HAP-1 (cell line): ENCODE results near the gene USP48.
A peak's percentile ranks its signal among the peaks of the same experiment; 100 is the strongest.
"Not testable (repeated sequence)": the region's sequence is repeated elsewhere in the genome, so short reads cannot be mapped to it uniquely, and the experiment has no call there.

Experiments used
- DNase-seq, 2 experiments: peaks; one replicate each; pipeline ENCODE4 v3.0.0-alpha.2; 2016 to 2020; ENCODE audit warnings: low spot score in 2 of 2
- H3K27me3 ChIP-seq: fragments of 250-450 bp; sonication (Bioruptor Pico); 2 replicates; pipeline ENCODE4 v1.5.1; 2020; ENCODE audit warnings: low read depth, mild to moderate bottlenecking, moderate library complexity
- H3K36me3 ChIP-seq: fragments of 250-450 bp; sonication (Bioruptor Pico); replicated peaks from 2 replicates; pipeline ENCODE4 v1.5.1; 2020; ENCODE audit warnings: mild to moderate bottlenecking
- H3K4me1 ChIP-seq: fragments of 250-450 bp; sonication (Bioruptor Pico); 2 replicates; pipeline ENCODE4 v1.5.1; 2020; ENCODE audit warnings: mild to moderate bottlenecking
- H3K4me3 ChIP-seq: fragments of 250-450 bp; sonication (Bioruptor Pico); 2 replicates; pipeline ENCODE4 v1.5.1; 2020; ENCODE audit warnings: mild to moderate bottlenecking, moderate library complexity
- H3K9me3 ChIP-seq: fragments of 250-450 bp; sonication (Bioruptor Pico); 2 replicates; pipeline ENCODE4 v1.5.1; 2020; ENCODE audit warnings: mild to moderate bottlenecking, moderate library complexity
- in situ Hi-C: fragments of 300-500 bp; cut with MboI; formaldehyde crosslinking; loops from 3 replicates; pipeline ENCODE4 v1.14.3; 2020; ENCODE audit warnings: low sequenced_read_pairs, inconsistent platforms, mixed read lengths

USP48 gene

DNA sequence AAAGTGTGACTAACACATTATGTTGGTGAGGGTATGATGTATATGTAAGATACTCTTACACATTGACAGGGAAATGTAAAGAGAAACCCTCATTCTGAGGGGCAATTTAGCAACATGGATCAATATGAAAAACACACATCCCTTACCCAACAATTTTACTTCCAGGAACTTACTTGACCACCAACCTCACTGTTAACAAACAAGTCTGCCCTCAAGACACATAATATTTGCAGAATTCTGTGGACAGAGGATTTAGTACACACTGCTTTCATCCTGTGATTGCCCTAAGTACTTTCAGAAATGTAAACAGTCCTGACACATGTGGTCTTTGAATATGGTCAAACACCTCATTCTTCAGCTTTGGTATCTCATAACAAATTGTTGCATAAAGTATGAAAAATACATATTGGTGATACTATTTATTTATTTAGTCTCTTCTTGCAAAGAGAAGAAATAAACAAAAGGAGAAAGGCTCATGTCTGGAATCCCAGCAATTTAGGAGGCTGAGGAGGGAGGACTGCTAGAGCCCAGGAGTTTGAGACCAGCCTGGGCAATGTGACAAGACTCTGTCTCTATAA, 6.9 kb downstream of the USP48 start:
- in situ Hi-C loops = no loop called here
- Histone ChIP-seq H3K36me3 (0 out of 2 replicates have a peak, but pooled peaks cover 2% of the 10 kb centered on the region), H3K9me3 (no peaks in the 10 kb centered on the region), H3K4me1 (peaks cover 5% of the 10 kb centered on the region; the same call in 1 of the 2 replicates), H3K4me3 (no peak overlapping the region), H3K27me3 (no peaks in the 10 kb centered on the region)
- DNase-seq = no peak

DNA sequence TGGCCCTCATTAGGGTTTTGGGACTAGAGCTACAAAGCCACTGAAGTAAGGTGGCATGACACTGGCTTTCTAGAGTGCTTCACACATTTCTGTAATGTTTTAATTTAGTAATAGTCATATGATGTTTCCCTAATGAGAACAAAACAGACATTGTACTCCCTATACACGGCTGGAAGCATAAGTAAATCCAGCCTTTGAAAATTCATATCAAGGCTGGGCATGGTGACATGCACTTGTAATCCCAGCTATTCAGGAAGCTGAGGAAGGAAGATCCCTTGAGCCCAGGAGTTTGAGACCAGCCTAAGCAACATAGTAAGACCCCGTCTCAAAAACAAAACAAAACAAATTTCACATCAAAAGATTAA, 7.4 kb downstream of the USP48 start:
- no peaks in the 10 kb centered on the region for H3K9me3 ChIP-seq
- DNase-seq = no peak
- in situ Hi-C loops = no loop called here
- 0 out of 2 replicates have a peak, but pooled peaks cover 2% of the 10 kb centered on the region for H3K36me3 ChIP-seq
- H3K4me3 ChIP-seq = no peak overlapping the region
- no peaks in the 10 kb centered on the region for H3K27me3 ChIP-seq
- H3K4me1 ChIP-seq = peaks cover 5% of the 10 kb centered on the region; the same call in 1 of the 2 replicates

DNA sequence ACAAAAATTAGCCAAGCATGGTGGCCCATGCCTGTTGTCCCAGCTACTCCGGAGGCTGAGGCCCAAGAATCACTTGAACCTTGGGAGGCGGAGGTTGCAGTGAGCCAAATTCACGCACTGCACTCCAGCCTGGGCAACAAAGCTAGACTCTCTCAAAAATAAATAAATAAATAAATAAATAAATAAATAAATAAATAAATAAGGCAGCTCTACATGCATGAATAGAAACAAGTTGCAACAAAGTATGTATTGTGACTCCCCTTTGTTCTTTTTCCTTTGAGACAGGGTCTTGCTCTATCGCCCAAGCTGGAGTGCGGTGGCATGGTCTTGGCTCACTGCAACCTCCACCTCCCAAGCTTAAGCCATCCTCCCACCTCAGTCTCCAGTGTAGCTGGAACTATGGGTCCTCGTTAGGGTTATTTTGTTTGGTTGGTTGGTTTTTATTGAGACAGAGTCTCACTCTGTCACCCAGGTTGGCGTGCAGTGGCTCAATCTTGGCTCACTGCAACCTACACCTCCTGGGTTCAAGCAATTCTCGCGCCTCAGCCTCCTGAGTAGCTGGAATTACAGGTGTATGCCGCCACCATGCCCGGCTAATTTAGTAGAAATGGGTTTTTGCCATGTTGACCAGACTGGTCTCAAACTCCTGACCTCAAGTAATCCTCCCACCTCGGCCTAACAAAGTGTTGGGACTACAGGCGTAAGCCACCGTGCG, 8.0 kb downstream of the USP48 start:
- no peaks in the 10 kb centered on the region for H3K9me3 ChIP-seq
- in situ Hi-C loops = no loop called here
- no peaks in the 10 kb centered on the region for H3K27me3 ChIP-seq
- peaks cover 2% of the 10 kb centered on the region; the same call in 1 of the 2 replicates for H3K4me1 ChIP-seq
- H3K4me3 ChIP-seq = no peak overlapping the region
- 0 out of 2 replicates have a peak, but pooled peaks cover 2% of the 10 kb centered on the region for H3K36me3 ChIP-seq
- DNase-seq = no peak

DNA sequence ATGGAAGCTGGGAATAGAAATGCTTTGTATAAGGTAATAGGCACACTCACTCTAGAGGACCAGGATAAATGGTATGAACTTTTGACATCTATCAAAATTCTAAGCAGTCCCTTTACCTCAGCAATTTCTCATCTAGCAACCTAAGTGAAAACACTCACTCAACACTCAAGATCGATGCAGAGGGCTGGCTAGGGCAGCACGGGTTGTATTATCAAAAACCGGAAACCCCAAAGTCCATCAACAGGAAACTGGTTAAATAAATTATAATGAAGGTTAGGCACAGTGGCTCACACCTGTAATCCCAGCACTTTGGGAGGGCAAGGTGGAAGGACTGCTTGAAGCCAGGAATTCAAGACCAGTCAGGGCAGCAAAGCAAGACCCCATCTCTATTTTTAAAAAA, 9.4 kb downstream of the USP48 start:
- H3K4me1 ChIP-seq = peaks cover 2% of the 10 kb centered on the region; the same call in 1 of the 2 replicates
- in situ Hi-C loops = no loop called here
- DNase-seq = no peak
- H3K9me3 ChIP-seq = no peaks in the 10 kb centered on the region
- peaks cover 8% of the 10 kb centered on the region; the same call in 1 of the 2 replicates for H3K36me3 ChIP-seq
- no peaks in the 10 kb centered on the region for H3K27me3 ChIP-seq
- no peak overlapping the region for H3K4me3 ChIP-seq

DNA sequence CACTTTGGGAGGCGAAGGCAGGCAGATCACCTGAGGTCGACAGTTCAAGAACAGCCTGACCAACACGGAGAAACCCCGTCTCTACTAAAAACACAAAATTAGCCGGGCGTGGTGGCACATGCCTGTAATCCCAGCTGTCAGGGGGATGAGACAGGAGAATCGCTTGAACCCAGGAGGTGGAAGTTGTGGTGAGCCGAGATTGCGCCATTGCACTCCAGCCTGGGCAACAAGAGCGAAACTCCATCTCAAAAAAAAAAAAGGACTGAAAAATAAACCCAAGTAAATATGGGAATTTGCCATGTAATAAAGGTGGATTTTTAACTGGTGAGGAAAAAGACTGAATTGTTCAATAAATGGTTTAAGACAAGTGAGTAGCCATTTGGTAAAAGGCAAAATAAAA, 11.3 kb downstream of the USP48 start:
- H3K4me3 ChIP-seq, H3K4me1 ChIP-seq, in situ Hi-C loops, H3K9me3 ChIP-seq, DNase-seq, H3K27me3 ChIP-seq, H3K36me3 ChIP-seq: not testable (repeated sequence)

DNA sequence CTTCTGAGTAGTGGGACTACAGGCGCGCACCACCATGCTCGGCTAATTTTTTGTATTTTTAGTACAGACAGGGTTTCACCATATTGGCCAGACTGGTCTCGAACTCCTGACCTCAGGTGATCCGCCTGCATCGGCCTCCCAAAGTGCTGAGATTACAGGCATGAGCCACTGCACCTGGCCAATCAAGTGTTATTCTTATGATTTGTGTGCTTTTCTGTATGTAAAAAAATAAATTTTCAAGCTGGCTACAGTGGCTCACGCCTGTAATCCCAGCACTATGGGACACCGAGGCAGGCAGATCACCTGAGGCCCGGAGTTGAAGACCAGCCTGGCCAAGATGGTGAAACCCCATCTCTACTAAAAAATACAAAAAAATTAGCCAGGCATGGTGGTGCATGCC, 12.3 kb downstream of the USP48 start:
- H3K4me1 ChIP-seq, H3K4me3 ChIP-seq, H3K9me3 ChIP-seq, in situ Hi-C loops, DNase-seq, H3K36me3 ChIP-seq, H3K27me3 ChIP-seq: not testable (repeated sequence)

DNA sequence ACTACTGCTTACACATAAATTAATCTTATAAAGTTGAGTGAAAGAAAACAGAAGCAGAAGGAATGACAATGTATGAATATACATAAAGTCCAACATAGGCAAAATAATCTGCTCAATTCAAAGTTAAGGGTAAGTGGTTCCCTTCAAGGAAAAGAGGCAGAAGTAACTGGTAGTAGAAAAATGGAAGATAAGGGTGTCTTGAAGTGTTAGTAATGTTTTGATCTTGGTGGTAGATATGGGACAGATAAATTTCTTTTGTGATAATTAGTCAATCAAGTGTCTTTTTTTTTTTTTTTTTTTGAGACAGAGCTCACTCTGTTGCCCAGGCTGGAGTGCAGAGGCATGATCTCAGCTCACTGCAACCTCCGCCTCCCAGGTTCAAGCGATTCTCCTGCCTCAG, 12.7 kb downstream of the USP48 start:
- in situ Hi-C loops = no loop called here
- Histone ChIP-seq H3K4me3 (no peak overlapping the region), H3K4me1 (peaks cover 12% of the 10 kb centered on the region), H3K36me3 (peaks cover 6% of the 10 kb centered on the region; the same call in 1 of the 2 replicates), H3K9me3 (no peaks in the 10 kb centered on the region), H3K27me3 (no peaks in the 10 kb centered on the region)
- no peak for DNase-seq

DNA sequence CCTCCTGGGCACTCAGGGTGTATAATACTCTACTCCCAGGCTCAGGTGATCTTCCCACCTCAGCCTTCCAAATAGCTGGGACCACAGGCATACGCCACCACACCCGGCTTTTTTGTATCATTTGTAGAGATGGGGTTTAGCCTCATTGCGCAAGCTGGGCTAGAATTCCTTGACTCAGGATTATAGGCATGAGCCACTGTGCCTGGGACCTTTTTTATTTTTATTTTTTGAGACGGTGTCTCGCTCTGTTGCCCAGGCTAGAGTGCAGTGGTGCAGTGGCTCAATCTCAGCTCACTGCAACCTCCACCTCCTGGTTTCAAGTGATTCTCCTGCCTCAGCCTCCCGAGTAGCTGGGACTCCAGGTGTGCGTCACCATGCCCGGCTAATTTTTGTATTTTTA, 15.8 kb downstream of the USP48 start:
- not testable (repeated sequence) for H3K27me3 ChIP-seq

DNA sequence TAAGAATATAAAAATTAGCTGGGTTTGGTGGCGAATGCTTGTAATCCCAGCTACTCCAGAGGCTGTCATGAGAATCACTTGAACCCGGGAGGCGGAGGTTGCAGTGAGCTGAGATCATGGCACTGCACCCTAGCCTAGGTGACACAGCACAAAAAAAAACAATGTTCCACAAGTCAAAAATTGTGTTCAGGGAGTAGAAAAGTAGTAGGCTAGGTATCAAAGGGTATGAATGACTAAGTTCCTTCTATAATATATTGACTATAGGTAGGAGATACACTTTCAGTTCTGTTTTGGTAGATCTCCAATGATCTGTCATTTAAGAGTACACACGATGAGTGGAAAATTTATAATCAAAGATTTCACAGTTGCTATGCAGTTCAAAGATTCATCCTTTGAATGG, 16.7 kb downstream of the USP48 start:
- Histone ChIP-seq H3K4me1 (peaks cover 31% of the 10 kb centered on the region), H3K27me3 (no peaks in the 10 kb centered on the region), H3K4me3 (no peak overlapping the region), H3K9me3 (no peaks in the 10 kb centered on the region), H3K36me3 (peaks cover 6% of the 10 kb centered on the region; the same call in 1 of the 2 replicates)
- DNase-seq = no peak
- in situ Hi-C loops = no loop called here

More for the DNA sequence above, 15.8 kb downstream of the USP48 start:
- DNase-seq, in situ Hi-C loops, H3K36me3 ChIP-seq, H3K4me3 ChIP-seq, H3K9me3 ChIP-seq: not testable (repeated sequence)
- peaks cover 31% of the 10 kb centered on the region for H3K4me1 ChIP-seq

DNA sequence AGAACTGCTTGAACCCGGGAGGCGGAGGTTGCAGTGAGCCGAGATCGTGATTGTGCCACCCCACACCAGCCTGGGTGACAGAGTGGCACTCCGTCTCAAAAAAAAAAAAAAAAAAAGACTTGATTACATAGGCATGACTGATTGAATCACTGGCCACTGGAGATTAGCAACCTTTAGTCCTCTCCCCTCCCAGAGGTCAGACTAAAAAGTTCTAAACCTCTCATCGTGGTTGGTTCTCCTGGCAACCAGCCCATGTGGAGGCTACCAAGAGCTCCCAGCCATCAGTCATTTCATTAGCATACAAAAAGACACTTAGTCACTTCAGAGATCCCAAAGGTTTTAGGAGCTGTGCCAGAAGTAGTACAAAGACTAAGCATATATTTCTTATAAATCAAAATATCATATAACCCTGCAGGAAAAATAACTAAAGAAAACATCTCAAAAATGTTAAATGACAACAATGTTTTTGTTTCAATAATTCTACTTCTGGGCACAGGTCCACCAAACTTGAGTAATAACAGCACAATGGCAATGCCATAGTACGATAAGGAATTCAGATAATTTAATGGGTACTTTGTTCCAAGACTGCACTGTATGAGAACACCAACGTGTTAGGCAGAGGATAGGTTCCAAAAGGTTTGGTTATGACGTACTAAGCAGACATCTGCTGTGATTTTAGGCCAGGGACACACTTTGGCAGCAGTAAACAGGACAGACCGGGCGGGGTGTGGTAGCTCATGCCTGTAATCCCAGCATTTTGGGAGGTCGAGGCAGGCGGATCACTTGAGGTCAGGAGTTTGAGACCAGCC, 18.1 kb downstream of the USP48 start:
- Histone ChIP-seq H3K27me3 (no peaks in the 10 kb centered on the region), H3K36me3 (peaks cover 6% of the 10 kb centered on the region; the same call in 1 of the 2 replicates), H3K9me3 (no peaks in the 10 kb centered on the region), H3K4me1 (peaks cover 31% of the 10 kb centered on the region), H3K4me3 (no peak overlapping the region)
- in situ Hi-C loops = no loop called here
- DNase-seq = peak; percentile 92 to 96

DNA sequence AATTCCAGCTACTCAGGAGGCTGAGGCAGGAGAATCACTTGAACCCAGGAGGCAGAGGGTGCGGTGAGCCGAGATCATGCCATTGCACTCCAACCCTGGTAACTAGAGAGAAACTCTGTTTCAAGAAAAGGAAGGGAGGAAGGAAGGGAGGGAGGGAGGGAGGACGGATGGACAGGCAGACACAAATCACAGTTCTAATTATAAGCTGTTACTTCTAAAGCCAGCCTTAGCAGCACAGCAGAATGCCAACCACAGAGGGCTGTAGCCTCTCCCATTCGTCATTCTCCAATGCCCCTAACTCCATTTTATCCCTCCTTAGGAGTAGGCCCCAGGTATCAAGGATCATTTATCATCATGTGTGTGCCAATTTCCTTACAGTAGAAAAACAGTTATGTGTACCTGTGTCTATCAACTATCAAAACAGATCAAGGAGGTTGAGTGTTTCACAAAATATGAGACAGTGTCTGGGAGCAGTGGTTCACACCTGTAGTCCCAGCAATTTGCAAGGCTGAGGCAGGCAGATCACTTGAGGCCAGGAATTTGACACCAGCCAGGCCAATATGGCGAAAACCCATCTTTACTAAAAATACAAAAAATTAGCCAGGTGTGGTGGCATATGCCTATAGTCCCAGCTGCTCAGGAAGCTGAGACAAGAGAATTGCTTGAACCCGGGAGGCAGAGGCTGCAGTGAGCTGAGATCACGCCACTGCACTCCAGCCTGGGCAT, 19.1 kb downstream of the USP48 start:
- Histone ChIP-seq H3K27me3 (no peaks in the 10 kb centered on the region), H3K9me3 (no peaks in the 10 kb centered on the region), H3K4me3 (no peak overlapping the region), H3K36me3 (peaks cover 1% of the 10 kb centered on the region; the same call in 1 of the 2 replicates), H3K4me1 (peaks cover 31% of the 10 kb centered on the region)
- in situ Hi-C loops = no loop called here
- no peak for DNase-seq

DNA sequence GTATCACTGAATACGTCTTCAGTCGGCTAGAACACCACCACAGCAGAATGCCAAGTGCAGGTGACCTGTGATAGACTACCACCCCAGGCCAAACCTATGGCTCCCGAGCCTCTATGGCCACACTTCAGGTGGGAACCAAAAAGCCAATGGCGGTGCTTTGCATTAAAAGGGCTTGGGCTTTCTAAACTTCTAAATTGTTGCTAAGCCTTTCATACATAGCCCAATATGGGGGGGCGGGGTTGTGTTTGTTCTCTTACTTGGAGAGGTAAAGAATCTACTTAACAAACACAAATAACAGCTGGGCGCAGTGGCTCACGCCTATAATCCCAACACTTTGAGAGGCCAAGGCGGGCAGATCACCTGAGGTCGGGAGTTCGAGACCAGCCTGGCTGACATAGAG, 19.7 kb downstream of the USP48 start:
- H3K4me3 ChIP-seq = no peak overlapping the region
- H3K9me3 ChIP-seq = no peaks in the 10 kb centered on the region
- DNase-seq = peak in 1 of 2 experiments; percentile 40

DNA sequence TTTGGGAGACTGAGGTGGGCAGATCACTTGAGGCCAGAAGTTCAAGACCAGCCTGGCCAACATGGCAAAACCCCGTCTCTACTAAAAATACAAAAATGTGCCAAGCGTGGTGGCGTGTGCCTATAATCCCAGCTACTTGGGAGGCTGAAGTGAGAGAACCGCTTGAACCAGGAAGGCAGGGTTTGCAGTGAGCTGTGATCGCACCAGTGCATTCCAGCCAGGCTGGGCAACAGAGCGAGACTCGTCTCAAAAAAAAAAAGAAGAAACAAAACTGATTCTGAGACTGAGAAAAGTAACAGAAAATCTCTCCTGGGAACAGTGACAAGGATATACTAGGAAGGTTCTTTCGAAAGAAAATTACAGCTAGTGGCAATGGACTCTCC, 20.9 kb downstream of the USP48 start:
- Histone ChIP-seq H3K9me3 (no peaks in the 10 kb centered on the region), H3K36me3 (no peaks in the 10 kb centered on the region; the same call in 1 of the 2 replicates), H3K4me3 (no peak overlapping the region), H3K27me3 (no peaks in the 10 kb centered on the region), H3K4me1 (peaks cover 34% of the 10 kb centered on the region)
- DNase-seq = no peak
- in situ Hi-C loops = no loop called here

More for the DNA sequence above, 19.7 kb downstream of the USP48 start:
- Histone ChIP-seq H3K27me3 (no peaks in the 10 kb centered on the region), H3K36me3 (no peaks in the 10 kb centered on the region), H3K4me1 (peaks cover 31% of the 10 kb centered on the region)
- in situ Hi-C loops = no loop called here
